ENCODE measurements around the gene DDX17.

GRCh38 chr22:38523029-38523428 is 16.9 kb upstream of the DDX17 start:
- TF ChIP-seq ESRRG (CRISPR knock-in tag; IDR thresholded peaks at IDR 0.05) (no peak), GLIS3 (CRISPR knock-in tag; IDR thresholded peaks at IDR 0.05) (no peak), POU6F1 (CRISPR knock-in tag; IDR thresholded peaks at IDR 0.05; ENCODE audit: borderline replicate concordance, low read depth) (no peak), ZFP3 (CRISPR knock-in tag; IDR thresholded peaks at IDR 0.05) (no peak), ISL1 (CRISPR knock-in tag; IDR thresholded peaks at IDR 0.05) (no peak), ZNF8 (CRISPR knock-in tag; IDR thresholded peaks at IDR 0.05) (no peak), ARNTL (CRISPR knock-in tag; IDR thresholded peaks at IDR 0.05; ENCODE audit: borderline replicate concordance, low read depth) (no peak), CSRNP3 (CRISPR knock-in tag; IDR thresholded peaks at IDR 0.05) (no peak), CREB5 (CRISPR knock-in tag; IDR thresholded peaks at IDR 0.05; ENCODE audit: low read depth) (no peak), BACH2 (CRISPR knock-in tag; IDR thresholded peaks at IDR 0.05; ENCODE audit: borderline replicate concordance) (no peak)

Measured in SK-N-SH treated with all-trans-retinoic acid at 6 μM for 48 hours (cell line).